Suprapubic skin (tissue), 4 donors: ENCODE measurements around the gene ZFP3. TPM values are rescaled to one million over a fixed set of nuclear protein-coding genes. Genes with fewer than 3 reads are reported as not detected.

Experiments
- DNase-seq, 2 donors: peaks; one replicate each; pipeline ENCODE4 v3.0.0-alpha.2; 2019; ENCODE audit warnings: low spot score in 2 of 2
- H3K27ac ChIP-seq: fragments of 200-600 bp; sonication (generic); one replicate; pipeline ENCODE4 v1.5.1; 2019
- H3K27me3 ChIP-seq: fragments of 200-600 bp; sonication (generic); one replicate; pipeline ENCODE4 v1.5.1; 2019
- H3K36me3 ChIP-seq: fragments of 200-600 bp; sonication (generic); one replicate; pipeline ENCODE4 v1.5.1; 2019
- H3K4me1 ChIP-seq: fragments of 200-600 bp; sonication (generic); one replicate; pipeline ENCODE4 v1.5.1; 2019
- H3K4me3 ChIP-seq: fragments of 200-600 bp; sonication (generic); one replicate; pipeline ENCODE4 v1.5.1; 2019; ENCODE audit warnings: mild to moderate bottlenecking
- H3K9me3 ChIP-seq: fragments of 200-600 bp; sonication (generic); one replicate; pipeline ENCODE4 v1.5.1; 2019
- EP300 ChIP-seq: sonication (generic); formaldehyde crosslinking; IDR thresholded peaks from one replicate; pipeline ENCODE4 v1.6.1; 2017; ENCODE audit warnings: antibody characterized with exemption
- POLR2A ChIP-seq, 2 donors: fragments of 450-650 bp; IDR thresholded peaks; one replicate each; pipeline ENCODE4 v1.6.1; 2017; ENCODE audit warnings: antibody characterized with exemption in 2 of 2, mild to moderate bottlenecking in 2 of 2, moderate library complexity in 2 of 2
- POLR2AphosphoS5 ChIP-seq, 3 donors: sonication (generic); formaldehyde crosslinking; IDR thresholded peaks; one replicate each; pipeline ENCODE4 v1.6.1; 2017; ENCODE audit warnings: antibody characterized with exemption in 3 of 3
- WGBS: methylation state at CpG from one replicate; pipeline ENCODE4 v1.1.5; 2018; 5-methylcytosine and 5-hydroxymethylcytosine counted together
- total RNA-seq, 4 donors: library from RNA; depleted of rRNA; stranded (reverse); fragments of >200 nt; gene quantifications; one replicate each; pipeline ENCODE4 v1.1.0, GENCODE V29; 2016
- TF ChIP-seq, protein P1 (sequence below), 2 donors: fragments of 200-600 bp in 1 of 2; fragments of 450-650 bp in 1 of 2; sonication (generic) in 1 of 2; IDR thresholded peaks; one replicate each; pipeline ENCODE4 v1.5.1; 2016 to 2019; ENCODE audit warnings: antibody characterized with exemption in 2 of 2, mild to moderate bottlenecking in 1 of 2, moderate library complexity in 1 of 2

The ZFP3 gene
- total RNA-seq, 4 donors from 2014 or later: 2.7 to 6.2 (median 4.4) TPM

DNA sequence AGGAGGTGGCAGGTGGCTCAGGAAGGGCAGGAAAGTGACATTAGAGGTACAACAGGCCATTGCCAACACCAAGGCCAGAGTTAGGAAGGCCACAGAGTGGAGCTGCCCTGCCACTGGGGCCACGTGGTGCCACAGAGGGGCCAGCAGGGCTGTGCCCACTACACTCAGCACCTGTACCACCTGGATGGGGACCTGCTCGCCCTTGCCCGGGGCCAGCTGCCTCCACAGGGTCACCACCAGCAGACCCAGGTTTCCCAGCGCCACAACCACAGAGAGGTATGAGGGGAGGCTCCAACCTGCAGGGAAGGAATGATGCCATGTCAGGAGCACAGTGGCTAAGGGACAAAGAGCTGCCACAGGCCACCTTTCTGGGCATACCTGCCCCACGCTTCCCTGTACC lies 44.2 kb upstream of the ZFP3 start:
- H3K36me3 ChIP-seq: no peaks in the 10 kb centered on the region
- DNase-seq: no peak
- H3K27me3 ChIP-seq: peaks cover 3% of the 10 kb centered on the region
- H3K9me3 ChIP-seq: no peaks in the 10 kb centered on the region
- H3K4me3 ChIP-seq: no peak overlapping the region
- TF ChIP-seq, protein P1, sequence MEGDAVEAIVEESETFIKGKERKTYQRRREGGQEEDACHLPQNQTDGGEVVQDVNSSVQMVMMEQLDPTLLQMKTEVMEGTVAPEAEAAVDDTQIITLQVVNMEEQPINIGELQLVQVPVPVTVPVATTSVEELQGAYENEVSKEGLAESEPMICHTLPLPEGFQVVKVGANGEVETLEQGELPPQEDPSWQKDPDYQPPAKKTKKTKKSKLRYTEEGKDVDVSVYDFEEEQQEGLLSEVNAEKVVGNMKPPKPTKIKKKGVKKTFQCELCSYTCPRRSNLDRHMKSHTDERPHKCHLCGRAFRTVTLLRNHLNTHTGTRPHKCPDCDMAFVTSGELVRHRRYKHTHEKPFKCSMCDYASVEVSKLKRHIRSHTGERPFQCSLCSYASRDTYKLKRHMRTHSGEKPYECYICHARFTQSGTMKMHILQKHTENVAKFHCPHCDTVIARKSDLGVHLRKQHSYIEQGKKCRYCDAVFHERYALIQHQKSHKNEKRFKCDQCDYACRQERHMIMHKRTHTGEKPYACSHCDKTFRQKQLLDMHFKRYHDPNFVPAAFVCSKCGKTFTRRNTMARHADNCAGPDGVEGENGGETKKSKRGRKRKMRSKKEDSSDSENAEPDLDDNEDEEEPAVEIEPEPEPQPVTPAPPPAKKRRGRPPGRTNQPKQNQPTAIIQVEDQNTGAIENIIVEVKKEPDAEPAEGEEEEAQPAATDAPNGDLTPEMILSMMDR (IDR thresholded peaks at IDR 0.05): no peak
- TF ChIP-seq POLR2AphosphoS5 (IDR thresholded peaks at IDR 0.05) (no peak), EP300 (no peak), POLR2A (IDR thresholded peaks at IDR 0.05) (no peak)
- no peak overlapping the region for H3K27ac ChIP-seq
- WGBS: 75% methylated on average over 2 of the region's 5 CpGs
- peaks cover 26% of the 10 kb centered on the region for H3K4me1 ChIP-seq

DNA sequence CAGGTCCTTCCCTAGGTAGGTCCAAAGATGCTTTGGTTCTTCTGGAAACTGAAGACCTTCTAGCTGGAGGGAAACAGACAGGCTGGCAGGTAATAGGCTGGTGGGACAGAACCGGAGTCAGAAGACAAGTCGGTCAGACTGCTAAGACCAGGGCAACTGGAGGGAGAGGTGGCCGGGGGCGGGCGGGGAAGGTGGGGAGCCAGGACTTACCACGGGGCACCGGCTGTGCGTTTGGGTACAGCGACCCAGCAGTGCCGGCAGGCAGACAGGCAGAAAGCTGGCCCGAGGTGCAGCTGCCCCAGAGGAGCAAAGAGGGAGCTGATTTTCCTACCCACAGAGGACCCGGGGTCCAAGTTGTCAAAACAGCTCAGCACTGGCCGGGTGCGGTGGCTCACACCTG lies 43.6 kb upstream of the ZFP3 start:
- H3K9me3 ChIP-seq: no peaks in the 10 kb centered on the region
- peaks cover 3% of the 10 kb centered on the region for H3K27me3 ChIP-seq
- H3K4me3 ChIP-seq: peak overlapping the region; percentile 53
- no peaks in the 10 kb centered on the region for H3K36me3 ChIP-seq
- TF ChIP-seq POLR2A (IDR thresholded peaks at IDR 0.05) (no peak), EP300 (no peak), POLR2AphosphoS5 (IDR thresholded peaks at IDR 0.05) (no peak)
- TF ChIP-seq, protein P1 (IDR thresholded peaks at IDR 0.05): no peak
- WGBS: 80% methylated on average over 14 of the region's 14 CpGs
- H3K4me1 ChIP-seq: peaks cover 26% of the 10 kb centered on the region
- DNase-seq: no peak
- H3K27ac ChIP-seq: no peak overlapping the region

DNA sequence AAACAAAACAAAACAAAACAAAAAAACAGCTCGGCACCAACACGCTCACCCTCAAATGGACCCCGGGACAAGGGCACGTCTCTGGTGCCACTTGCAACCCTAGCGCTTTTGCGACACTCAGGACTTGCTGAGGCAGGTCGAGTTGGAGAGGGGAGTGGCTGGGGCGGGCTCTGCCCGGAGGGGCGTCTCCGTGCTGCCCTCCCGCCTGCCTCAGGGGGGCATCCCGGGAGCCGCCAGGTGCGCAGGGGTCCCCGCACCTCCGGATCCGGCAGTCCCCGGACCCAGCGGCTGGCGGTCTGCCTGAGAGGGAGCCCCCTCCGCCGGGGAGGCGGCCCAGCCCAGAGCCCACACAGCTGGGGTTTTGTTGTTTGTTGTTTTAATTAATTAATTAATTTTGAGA lies 43.0 kb upstream of the ZFP3 start, which contains the start of gene SLC52A1:
SLC52A1 (minus strand) TSS at position 112 of the 400 bp plus-strand sequence. CDS start 820 bp downstream, outside the sequence.
- peak within 1 kb of the TSS; percentile 53 for H3K4me3 ChIP-seq
- no peaks in the 10 kb centered on the region for H3K36me3 ChIP-seq
- peaks cover 26% of the 10 kb centered on the region for H3K4me1 ChIP-seq
- TF ChIP-seq POLR2AphosphoS5 (IDR thresholded peaks at IDR 0.05) (no peak), EP300 (no peak), POLR2A (IDR thresholded peaks at IDR 0.05) (no peak)
- TF ChIP-seq, protein P1 (IDR thresholded peaks at IDR 0.05): no peak
- no peak for DNase-seq
- H3K9me3 ChIP-seq: no peaks in the 10 kb centered on the region
- peaks cover 3% of the 10 kb centered on the region for H3K27me3 ChIP-seq
- 7% methylated on average over 17 of the region's 24 CpGs for WGBS
- no peak within 1 kb of the TSS for H3K27ac ChIP-seq

DNA sequence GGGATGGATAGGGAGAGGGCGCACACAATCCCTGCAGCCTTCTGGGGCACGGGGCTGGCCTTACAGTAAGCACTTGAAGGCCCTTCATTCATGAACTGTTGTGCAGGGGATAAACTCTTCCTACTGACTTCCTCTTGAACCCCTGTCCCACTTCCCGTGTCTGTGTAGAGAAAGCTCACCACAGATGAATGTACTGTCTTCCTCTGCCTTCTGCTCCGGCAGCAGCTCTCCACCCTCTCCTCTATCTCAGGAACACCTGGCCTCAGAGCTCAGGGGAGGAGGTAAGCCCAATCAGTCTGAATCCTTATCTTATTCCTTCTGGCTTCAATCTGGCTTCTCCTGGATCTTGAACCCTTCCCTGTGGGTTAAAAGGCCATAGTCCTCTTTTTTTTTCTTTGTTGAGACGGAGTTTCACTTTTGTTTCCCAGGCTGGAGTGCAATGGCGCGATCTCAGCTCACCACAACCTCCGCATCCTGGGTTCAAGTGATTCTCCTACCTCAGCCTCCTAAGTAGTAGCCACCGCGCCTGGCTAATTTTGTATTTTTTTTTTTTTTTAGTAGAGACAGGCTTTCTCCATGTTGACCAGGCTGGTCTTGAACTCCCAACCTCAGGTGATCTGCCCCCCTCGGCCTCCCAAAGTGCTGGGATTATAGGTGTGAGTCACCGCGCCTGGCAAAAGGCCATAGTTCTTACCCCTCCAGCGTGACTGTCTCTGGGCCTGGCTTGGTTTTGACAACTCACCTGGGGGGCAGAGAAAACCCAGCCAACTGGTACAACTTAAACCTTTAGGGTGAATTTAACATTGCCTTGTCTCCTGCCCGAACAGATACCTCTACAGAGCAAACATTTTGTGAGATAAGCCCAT lies 35.9 kb upstream of the ZFP3 start:
- no peaks in the 10 kb centered on the region for H3K4me1 ChIP-seq
- TF ChIP-seq, protein P1 (IDR thresholded peaks at IDR 0.05): no peak
- no peak for TF ChIP-seq POLR2AphosphoS5 (IDR thresholded peaks at IDR 0.05)
- H3K27ac ChIP-seq: no peak overlapping the region
- no peaks in the 10 kb centered on the region for H3K9me3 ChIP-seq
- no peaks in the 10 kb centered on the region for H3K27me3 ChIP-seq
- no peak for DNase-seq
- H3K36me3 ChIP-seq: no peaks in the 10 kb centered on the region
- H3K4me3 ChIP-seq: no peak overlapping the region
- WGBS: 75% methylated on average over 15 of the region's 15 CpGs

DNA sequence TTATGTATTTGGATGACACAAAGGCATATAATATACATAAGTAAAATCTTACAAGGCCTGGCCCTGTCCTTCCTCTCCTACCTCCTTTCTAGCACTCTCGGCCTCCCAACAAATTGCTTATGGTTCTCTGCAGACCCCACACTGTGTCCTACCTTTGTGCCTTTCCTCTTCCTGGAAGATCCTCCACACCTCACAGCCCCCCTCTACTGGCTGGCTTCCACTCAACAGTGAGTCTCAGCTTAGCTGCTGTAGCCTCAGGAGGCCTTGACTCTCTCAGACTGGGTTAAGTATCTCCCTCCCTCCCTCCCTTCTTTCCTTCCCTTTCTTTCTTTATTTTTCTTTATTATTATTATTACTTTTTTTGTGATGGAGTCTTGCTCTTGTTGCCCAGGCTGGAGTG lies 34.7 kb upstream of the ZFP3 start:
- Histone ChIP-seq H3K9me3 (no peaks in the 10 kb centered on the region), H3K4me3 (no peak overlapping the region), H3K36me3 (no peaks in the 10 kb centered on the region), H3K27ac (no peak overlapping the region), H3K4me1 (no peaks in the 10 kb centered on the region), H3K27me3 (no peaks in the 10 kb centered on the region)
- WGBS: 92% methylated on average over 1 of the region's 1 CpG
- TF ChIP-seq, protein P1 (IDR thresholded peaks at IDR 0.05): no peak
- TF ChIP-seq EP300 (no peak), POLR2A (IDR thresholded peaks at IDR 0.05) (no peak), POLR2AphosphoS5 (IDR thresholded peaks at IDR 0.05) (no peak)
- DNase-seq: no peak
